ENCODE results near the gene RGS14.
A peak's percentile ranks its signal among the peaks of the same experiment; 100 is the strongest.

The RGS14 gene

GRCh38 chr5:177392765-177393164, 35.0 kb downstream of the RGS14 start:
- Histone ChIP-seq H3K27ac (ENCODE audit: insufficient read depth, low read depth, low read length, poor library complexity, severe bottlenecking) (no peak overlapping the region), H3K27me3 (ENCODE audit: control insufficient read depth, insufficient read depth, low read length, poor library complexity, severe bottlenecking) (peaks cover 22% of the 10 kb centered on the region), H3K4me3 (ENCODE audit: insufficient read depth, low read depth, low read length) (no peak overlapping the region), H3K9me3 (ENCODE audit: control insufficient read depth, low read length) (no peaks in the 10 kb centered on the region), H3K36me3 (ENCODE audit: control insufficient read depth, insufficient read depth, low read length) (no peaks in the 10 kb centered on the region), H3K4me1 (ENCODE audit: control insufficient read depth, insufficient read depth, low read length) (no peaks in the 10 kb centered on the region)
- 56 to 60% methylated on average over 5 of the region's 5 CpGs for WGBS, 2 experiments

- Histone ChIP-seq H3K27me3 (ENCODE audit: control insufficient read depth, insufficient read depth, low read length, poor library complexity, severe bottlenecking) (peaks cover 25% of the 10 kb centered on the region), H3K9me3 (ENCODE audit: control insufficient read depth, low read length) (no peaks in the 10 kb centered on the region)
- 68 to 80% methylated on average over 1 of the region's 1 CpG for WGBS, 2 experiments
These were observed 35.6 kb downstream of the RGS14 start for GRCh38 chr5:177393206-177393765.

GRCh38 chr5:177393990-177394389, 36.3 kb downstream of the RGS14 start:
- Histone ChIP-seq H3K27ac (ENCODE audit: insufficient read depth, low read depth, low read length, poor library complexity, severe bottlenecking) (no peak overlapping the region), H3K9me3 (ENCODE audit: control insufficient read depth, low read length) (no peaks in the 10 kb centered on the region), H3K36me3 (ENCODE audit: control insufficient read depth, insufficient read depth, low read length) (no peaks in the 10 kb centered on the region), H3K4me3 (ENCODE audit: insufficient read depth, low read depth, low read length) (no peak overlapping the region), H3K4me1 (ENCODE audit: control insufficient read depth, insufficient read depth, low read length) (no peaks in the 10 kb centered on the region), H3K27me3 (ENCODE audit: control insufficient read depth, insufficient read depth, low read length, poor library complexity, severe bottlenecking) (peaks cover 27% of the 10 kb centered on the region)
- 85% methylated on average over 5 of the region's 5 CpGs for WGBS, 2 experiments

More at GRCh38 chr5:177393206-177393765, 35.6 kb downstream of the RGS14 start:
- H3K4me1 ChIP-seq (ENCODE audit: control insufficient read depth, insufficient read depth, low read length): no peaks in the 10 kb centered on the region
- no peak overlapping the region for H3K4me3 ChIP-seq (ENCODE audit: insufficient read depth, low read depth, low read length)
- no peaks in the 10 kb centered on the region for H3K36me3 ChIP-seq (ENCODE audit: control insufficient read depth, insufficient read depth, low read length)
- H3K27ac ChIP-seq (ENCODE audit: insufficient read depth, low read depth, low read length, poor library complexity, severe bottlenecking): no peak overlapping the region

GRCh38 chr5:177396078-177396477, 38.4 kb downstream of the RGS14 start:
- H3K27ac ChIP-seq (ENCODE audit: insufficient read depth, low read depth, low read length, poor library complexity, severe bottlenecking): no peak overlapping the region
- H3K36me3 ChIP-seq (ENCODE audit: control insufficient read depth, insufficient read depth, low read length): no peaks in the 10 kb centered on the region
- H3K9me3 ChIP-seq (ENCODE audit: control insufficient read depth, low read length): no peaks in the 10 kb centered on the region
- 67% methylated on average over 8 of the region's 8 CpGs for WGBS, 2 experiments
- H3K4me3 ChIP-seq (ENCODE audit: insufficient read depth, low read depth, low read length): no peak overlapping the region
- peaks cover 37% of the 10 kb centered on the region for H3K27me3 ChIP-seq (ENCODE audit: control insufficient read depth, insufficient read depth, low read length, poor library complexity, severe bottlenecking)
- H3K4me1 ChIP-seq (ENCODE audit: control insufficient read depth, insufficient read depth, low read length): no peaks in the 10 kb centered on the region

GRCh38 chr5:177396807-177397206, 39.1 kb downstream of the RGS14 start:
- Histone ChIP-seq H3K4me1 (ENCODE audit: control insufficient read depth, insufficient read depth, low read length) (no peaks in the 10 kb centered on the region), H3K27me3 (ENCODE audit: control insufficient read depth, insufficient read depth, low read length, poor library complexity, severe bottlenecking) (peaks cover 44% of the 10 kb centered on the region), H3K36me3 (ENCODE audit: control insufficient read depth, insufficient read depth, low read length) (no peaks in the 10 kb centered on the region), H3K27ac (ENCODE audit: insufficient read depth, low read depth, low read length, poor library complexity, severe bottlenecking) (no peak overlapping the region), H3K4me3 (ENCODE audit: insufficient read depth, low read depth, low read length) (no peak overlapping the region), H3K9me3 (ENCODE audit: control insufficient read depth, low read length) (no peaks in the 10 kb centered on the region)
- WGBS, 2 experiments: 93 to 96% methylated on average over 10 of the region's 10 CpGs

- WGBS, 2 experiments: 91 to 96% methylated on average over 16 of the region's 16 CpGs
- H3K27ac ChIP-seq (ENCODE audit: insufficient read depth, low read depth, low read length, poor library complexity, severe bottlenecking): no peak overlapping the region
These were observed 40.2 kb downstream of the RGS14 start for GRCh38 chr5:177397875-177398390.

GRCh38 chr5:177399997-177400868, 42.5 kb downstream of the RGS14 start, which contains the start of gene PFN3:
TSS of gene PFN3 (minus strand) at chr5:177400661. CDS start at chr5:177400576, 85 bp downstream.
- H3K27me3 ChIP-seq (ENCODE audit: control insufficient read depth, insufficient read depth, low read length, poor library complexity, severe bottlenecking): peaks cover 78% of the 10 kb centered on the region
- H3K4me1 ChIP-seq (ENCODE audit: control insufficient read depth, insufficient read depth, low read length): peaks cover 16% of the 10 kb centered on the region
- no peak within 1 kb of the TSS for H3K27ac ChIP-seq (ENCODE audit: insufficient read depth, low read depth, low read length, poor library complexity, severe bottlenecking)
- WGBS, 2 experiments: 81 to 83% methylated on average over 92 of the region's 92 CpGs
- no peaks in the 10 kb centered on the region for H3K9me3 ChIP-seq (ENCODE audit: control insufficient read depth, low read length)
- no peaks in the 10 kb centered on the region for H3K36me3 ChIP-seq (ENCODE audit: control insufficient read depth, insufficient read depth, low read length)
- H3K4me3 ChIP-seq (ENCODE audit: insufficient read depth, low read depth, low read length): peak within 1 kb of the TSS; percentile 10

More at GRCh38 chr5:177397875-177398390, 40.2 kb downstream of the RGS14 start:
- no peaks in the 10 kb centered on the region for H3K36me3 ChIP-seq (ENCODE audit: control insufficient read depth, insufficient read depth, low read length)
- H3K4me1 ChIP-seq (ENCODE audit: control insufficient read depth, insufficient read depth, low read length): peaks cover 6% of the 10 kb centered on the region
- peaks cover 55% of the 10 kb centered on the region for H3K27me3 ChIP-seq (ENCODE audit: control insufficient read depth, insufficient read depth, low read length, poor library complexity, severe bottlenecking)
- no peak overlapping the region for H3K4me3 ChIP-seq (ENCODE audit: insufficient read depth, low read depth, low read length)
- no peaks in the 10 kb centered on the region for H3K9me3 ChIP-seq (ENCODE audit: control insufficient read depth, low read length)

- H3K9me3 ChIP-seq (ENCODE audit: control insufficient read depth, low read length): no peaks in the 10 kb centered on the region
- no peaks in the 10 kb centered on the region for H3K36me3 ChIP-seq (ENCODE audit: control insufficient read depth, insufficient read depth, low read length)
- H3K4me3 ChIP-seq (ENCODE audit: insufficient read depth, low read depth, low read length): peak overlapping the region; percentile 31
- peaks cover 16% of the 10 kb centered on the region for H3K4me1 ChIP-seq (ENCODE audit: control insufficient read depth, insufficient read depth, low read length)
- no peak overlapping the region for H3K27ac ChIP-seq (ENCODE audit: insufficient read depth, low read depth, low read length, poor library complexity, severe bottlenecking)
- peaks cover 96% of the 10 kb centered on the region for H3K27me3 ChIP-seq (ENCODE audit: control insufficient read depth, insufficient read depth, low read length, poor library complexity, severe bottlenecking)
- 13 to 14% methylated on average over 49 of the region's 49 CpGs for WGBS, 2 experiments
These were observed 44.7 kb downstream of the RGS14 start for GRCh38 chr5:177402271-177403043.

- Histone ChIP-seq H3K9me3 (ENCODE audit: control insufficient read depth, low read length) (no peaks in the 10 kb centered on the region), H3K4me1 (ENCODE audit: control insufficient read depth, insufficient read depth, low read length) (peaks cover 16% of the 10 kb centered on the region), H3K27ac (ENCODE audit: insufficient read depth, low read depth, low read length, poor library complexity, severe bottlenecking) (no peak overlapping the region), H3K4me3 (ENCODE audit: insufficient read depth, low read depth, low read length) (peak overlapping the region; percentile 31), H3K27me3 (ENCODE audit: control insufficient read depth, insufficient read depth, low read length, poor library complexity, severe bottlenecking) (peaks cover 97% of the 10 kb centered on the region), H3K36me3 (ENCODE audit: control insufficient read depth, insufficient read depth, low read length) (no peaks in the 10 kb centered on the region)
- WGBS, 2 experiments: 3 to 4% methylated on average over 61 of the region's 61 CpGs
These were observed 45.5 kb downstream of the RGS14 start for GRCh38 chr5:177403102-177403791.
